ENCODE measurements around the gene SMARCC2.

- TF ChIP-seq EZH2 (IDR thresholded peaks at IDR 0.05): no peak
- TF ChIP-seq POLR2AphosphoS5 (IDR thresholded peaks at IDR 0.05; ENCODE audit: borderline replicate concordance, low read depth, low read length): no peak
- no peak for TF ChIP-seq FOXP2 (optimal IDR thresholded peaks at IDR 0.05; ENCODE audit: control extremely low read depth, extremely low read length, insufficient read depth)
These were observed 66.6 kb downstream of the SMARCC2 start for GRCh38 chr12:56122637-56123036.
